DOHH2 (cell line): ENCODE data around the gene SELENON.

Experiments used
- H3F3A ChIP-seq: fragments of 200-600 bp; sonication (generic), shearing (Covaris generic); 2 replicates; pipeline ENCODE4 v1.6.0; 2016; ENCODE audit warnings: antibody characterized with exemption, mild to moderate bottlenecking; ENCODE audit not compliant: control insufficient read depth, insufficient read depth
- H3K27ac ChIP-seq: fragments of 200-600 bp; sonication (generic); 2 replicates; pipeline ENCODE4 v1.5.1; 2014; ENCODE audit warnings: low read depth, mild to moderate bottlenecking, low read length, moderate library complexity
- H3K27me3 ChIP-seq: fragments of 200-600 bp; sonication (generic); 2 replicates; pipeline ENCODE4 v1.6.1; 2014; ENCODE audit warnings: mild to moderate bottlenecking, low read length, mixed read lengths; ENCODE audit not compliant: control insufficient read depth
- H3K36me3 ChIP-seq: fragments of 200-600 bp; sonication (generic); 2 replicates; pipeline ENCODE4 v1.6.1; 2014; ENCODE audit warnings: mild to moderate bottlenecking, low read length, moderate library complexity, mixed read lengths; ENCODE audit not compliant: control insufficient read depth
- H3K4me1 ChIP-seq: fragments of 200-600 bp; sonication (generic); 2 replicates; pipeline ENCODE4 v1.6.1; 2014; ENCODE audit warnings: mild to moderate bottlenecking, low read length, mixed read lengths; ENCODE audit not compliant: control insufficient read depth
- H3K4me2 ChIP-seq: fragments of 200-600 bp; sonication (generic); 2 replicates; pipeline ENCODE4 v1.6.0; 2014; ENCODE audit warnings: mild to moderate bottlenecking, low read length, moderate library complexity
- H3K4me3 ChIP-seq: fragments of 200-600 bp; sonication (generic); 2 replicates; pipeline ENCODE4 v1.5.1; 2014; ENCODE audit warnings: mild to moderate bottlenecking, low read length, mixed read lengths
- H3K79me2 ChIP-seq: fragments of 200-600 bp; sonication (generic); 2 replicates; pipeline ENCODE4 v1.6.1; 2014; ENCODE audit warnings: mild to moderate bottlenecking, low read length, mixed read lengths; ENCODE audit not compliant: control insufficient read depth
- H3K9me2 ChIP-seq: fragments of 200-600 bp; sonication (generic); replicated peaks from 2 replicates; pipeline ENCODE4 v1.6.1; 2014; ENCODE audit warnings: mild to moderate bottlenecking, low read length, mixed read lengths; ENCODE audit not compliant: control insufficient read depth
- H3K9me3 ChIP-seq: fragments of 200-600 bp; sonication (generic); 2 replicates; pipeline ENCODE4 v1.6.1; 2014; ENCODE audit warnings: antibody characterized with exemption, low read length, mixed read lengths; ENCODE audit not compliant: control insufficient read depth, insufficient read depth
- H4K20me1 ChIP-seq: fragments of 200-600 bp; sonication (generic); 2 replicates; pipeline ENCODE4 v1.6.0; 2014; ENCODE audit warnings: low read depth, mild to moderate bottlenecking, antibody characterized with exemption, low read length, moderate library complexity; ENCODE audit not compliant: control insufficient read depth, insufficient read depth
- EZH2phosphoT487 ChIP-seq: fragments of 200-600 bp; sonication (generic); IDR thresholded peaks from 2 replicates; pipeline ENCODE4 v1.6.1; 2017; ENCODE audit warnings: borderline replicate concordance, mild to moderate bottlenecking, antibody characterized with exemption, low read length, moderate library complexity, mixed read lengths
- TF ChIP-seq, protein P1 (sequence below): fragments of 200-600 bp; sonication (generic); IDR thresholded peaks from one replicate; pipeline ENCODE4 v1.5.1; 2014; ENCODE audit warnings: antibody characterized with exemption, mild to moderate bottlenecking, low read depth, low read length; ENCODE audit not compliant: poor library complexity, severe bottlenecking

Gene SELENON

GRCh38 chr1:25771221-25772114 lies 28.5 kb upstream of the SELENON start:
- TF ChIP-seq EZH2phosphoT487 = no peak
- TF ChIP-seq, protein P1, sequence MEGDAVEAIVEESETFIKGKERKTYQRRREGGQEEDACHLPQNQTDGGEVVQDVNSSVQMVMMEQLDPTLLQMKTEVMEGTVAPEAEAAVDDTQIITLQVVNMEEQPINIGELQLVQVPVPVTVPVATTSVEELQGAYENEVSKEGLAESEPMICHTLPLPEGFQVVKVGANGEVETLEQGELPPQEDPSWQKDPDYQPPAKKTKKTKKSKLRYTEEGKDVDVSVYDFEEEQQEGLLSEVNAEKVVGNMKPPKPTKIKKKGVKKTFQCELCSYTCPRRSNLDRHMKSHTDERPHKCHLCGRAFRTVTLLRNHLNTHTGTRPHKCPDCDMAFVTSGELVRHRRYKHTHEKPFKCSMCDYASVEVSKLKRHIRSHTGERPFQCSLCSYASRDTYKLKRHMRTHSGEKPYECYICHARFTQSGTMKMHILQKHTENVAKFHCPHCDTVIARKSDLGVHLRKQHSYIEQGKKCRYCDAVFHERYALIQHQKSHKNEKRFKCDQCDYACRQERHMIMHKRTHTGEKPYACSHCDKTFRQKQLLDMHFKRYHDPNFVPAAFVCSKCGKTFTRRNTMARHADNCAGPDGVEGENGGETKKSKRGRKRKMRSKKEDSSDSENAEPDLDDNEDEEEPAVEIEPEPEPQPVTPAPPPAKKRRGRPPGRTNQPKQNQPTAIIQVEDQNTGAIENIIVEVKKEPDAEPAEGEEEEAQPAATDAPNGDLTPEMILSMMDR = no peak
- Histone ChIP-seq H4K20me1 (no peaks in the 10 kb centered on the region), H3K4me2 (no peak overlapping the region), H3K27me3 (peaks cover 38% of the 10 kb centered on the region), H3K9me3 (no peaks in the 10 kb centered on the region), H3K4me3 (no peak overlapping the region), H3K27ac (no peak overlapping the region), H3K4me1 (peaks cover 14% of the 10 kb centered on the region), H3F3A (no peaks in the 10 kb centered on the region), H3K36me3 (no peaks in the 10 kb centered on the region), H3K79me2 (no peaks in the 10 kb centered on the region), H3K9me2 (no peaks in the 10 kb centered on the region)

DNA sequence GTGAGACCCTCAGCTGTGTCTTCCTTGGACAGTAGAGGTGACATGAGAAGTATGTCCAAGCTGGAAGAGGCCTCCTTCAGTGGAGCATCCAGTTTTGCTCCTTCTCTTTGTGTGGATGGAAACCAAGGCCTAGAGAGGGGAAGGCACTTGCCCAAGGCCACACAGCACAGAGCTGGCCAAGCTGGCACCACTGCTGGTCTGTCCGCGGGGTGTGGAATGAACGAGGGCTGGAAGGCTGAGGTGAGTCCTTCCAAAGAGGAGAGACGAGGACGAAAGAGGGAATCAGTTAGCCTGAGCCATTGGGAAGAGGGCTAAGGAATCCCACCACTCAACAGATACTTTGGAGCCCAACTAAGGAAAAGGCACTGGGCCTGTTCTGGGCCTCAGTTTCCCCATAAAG lies 27.8 kb upstream of the SELENON start:
- TF ChIP-seq, protein P1 = no peak
- no peak for TF ChIP-seq EZH2phosphoT487
- Histone ChIP-seq H3K9me3 (no peaks in the 10 kb centered on the region), H3K79me2 (no peaks in the 10 kb centered on the region), H3K4me3 (no peak overlapping the region), H3F3A (no peaks in the 10 kb centered on the region), H4K20me1 (no peaks in the 10 kb centered on the region), H3K4me2 (no peak overlapping the region), H3K36me3 (no peaks in the 10 kb centered on the region), H3K4me1 (peaks cover 14% of the 10 kb centered on the region), H3K27me3 (peaks cover 38% of the 10 kb centered on the region), H3K9me2 (no peaks in the 10 kb centered on the region), H3K27ac (no peak overlapping the region)

GRCh38 chr1:25772692-25773245 lies 27.2 kb upstream of the SELENON start:
- H3K27me3 ChIP-seq = peaks cover 38% of the 10 kb centered on the region
- H3K4me1 ChIP-seq = peaks cover 14% of the 10 kb centered on the region
- H4K20me1 ChIP-seq = no peaks in the 10 kb centered on the region

More at GRCh38 chr1:25772692-25773245, 27.2 kb upstream of the SELENON start:
- no peaks in the 10 kb centered on the region for H3K9me3 ChIP-seq
- no peak for TF ChIP-seq EZH2phosphoT487
- TF ChIP-seq, protein P1 = no peak
- H3K4me3 ChIP-seq = no peak overlapping the region
- no peaks in the 10 kb centered on the region for H3F3A ChIP-seq
- H3K36me3 ChIP-seq = no peaks in the 10 kb centered on the region
- no peaks in the 10 kb centered on the region for H3K9me2 ChIP-seq
- H3K4me2 ChIP-seq = no peak overlapping the region
- no peaks in the 10 kb centered on the region for H3K79me2 ChIP-seq
- H3K27ac ChIP-seq = no peak overlapping the region
